Measurements from ENCODE around the gene ST14.

Gene ST14

DNA sequence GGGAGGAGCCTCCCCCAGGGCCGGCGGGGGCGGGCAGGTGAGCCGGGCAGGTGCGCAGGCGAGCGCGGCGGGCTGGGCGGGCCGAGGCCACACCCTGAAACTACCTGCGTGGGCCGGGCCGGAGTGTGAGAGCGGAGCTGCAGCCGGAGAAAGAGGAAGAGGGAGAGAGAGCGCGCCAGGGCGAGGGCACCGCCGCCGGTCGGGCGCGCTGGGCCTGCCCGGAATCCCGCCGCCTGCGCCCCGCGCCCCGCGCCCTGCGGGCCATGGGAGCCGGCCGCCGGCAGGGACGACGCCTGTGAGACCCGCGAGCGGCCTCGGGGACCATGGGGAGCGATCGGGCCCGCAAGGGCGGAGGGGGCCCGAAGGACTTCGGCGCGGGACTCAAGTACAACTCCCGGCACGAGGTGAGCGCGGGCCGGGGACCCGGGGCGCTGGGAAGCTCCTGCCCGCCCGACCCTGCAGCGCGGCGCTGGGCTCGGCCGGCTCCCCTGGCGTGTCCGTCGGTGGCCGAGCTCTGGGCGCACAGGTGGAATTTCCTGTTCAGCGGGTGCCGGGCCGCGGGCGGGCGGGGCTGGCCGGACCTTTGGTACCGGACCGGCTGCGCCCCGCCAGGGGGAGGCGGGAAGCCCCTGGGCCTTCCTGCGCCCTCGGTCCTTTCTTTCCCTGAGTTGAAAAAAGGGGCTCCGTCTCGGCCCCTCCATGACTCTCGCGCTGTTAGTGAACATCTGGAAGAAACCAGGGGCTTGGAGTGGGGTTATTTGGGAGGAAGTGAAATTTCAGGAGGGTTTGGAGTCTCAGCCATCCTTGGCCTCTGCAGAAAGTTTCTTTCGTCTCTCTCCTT, at the start of gene ST14:
Gene ST14 (plus strand): TSS at position 126 of the 841 bp plus-strand sequence. CDS start 198 bp downstream, at position 324.
- TF ChIP-seq, protein P1, sequence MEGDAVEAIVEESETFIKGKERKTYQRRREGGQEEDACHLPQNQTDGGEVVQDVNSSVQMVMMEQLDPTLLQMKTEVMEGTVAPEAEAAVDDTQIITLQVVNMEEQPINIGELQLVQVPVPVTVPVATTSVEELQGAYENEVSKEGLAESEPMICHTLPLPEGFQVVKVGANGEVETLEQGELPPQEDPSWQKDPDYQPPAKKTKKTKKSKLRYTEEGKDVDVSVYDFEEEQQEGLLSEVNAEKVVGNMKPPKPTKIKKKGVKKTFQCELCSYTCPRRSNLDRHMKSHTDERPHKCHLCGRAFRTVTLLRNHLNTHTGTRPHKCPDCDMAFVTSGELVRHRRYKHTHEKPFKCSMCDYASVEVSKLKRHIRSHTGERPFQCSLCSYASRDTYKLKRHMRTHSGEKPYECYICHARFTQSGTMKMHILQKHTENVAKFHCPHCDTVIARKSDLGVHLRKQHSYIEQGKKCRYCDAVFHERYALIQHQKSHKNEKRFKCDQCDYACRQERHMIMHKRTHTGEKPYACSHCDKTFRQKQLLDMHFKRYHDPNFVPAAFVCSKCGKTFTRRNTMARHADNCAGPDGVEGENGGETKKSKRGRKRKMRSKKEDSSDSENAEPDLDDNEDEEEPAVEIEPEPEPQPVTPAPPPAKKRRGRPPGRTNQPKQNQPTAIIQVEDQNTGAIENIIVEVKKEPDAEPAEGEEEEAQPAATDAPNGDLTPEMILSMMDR (IDR thresholded peaks at IDR 0.05; ENCODE audit: low read depth, low read length): no peak
- no peak within 1 kb of the TSS for H3K4me3 ChIP-seq (ENCODE audit: low read depth, low read length)

DNA sequence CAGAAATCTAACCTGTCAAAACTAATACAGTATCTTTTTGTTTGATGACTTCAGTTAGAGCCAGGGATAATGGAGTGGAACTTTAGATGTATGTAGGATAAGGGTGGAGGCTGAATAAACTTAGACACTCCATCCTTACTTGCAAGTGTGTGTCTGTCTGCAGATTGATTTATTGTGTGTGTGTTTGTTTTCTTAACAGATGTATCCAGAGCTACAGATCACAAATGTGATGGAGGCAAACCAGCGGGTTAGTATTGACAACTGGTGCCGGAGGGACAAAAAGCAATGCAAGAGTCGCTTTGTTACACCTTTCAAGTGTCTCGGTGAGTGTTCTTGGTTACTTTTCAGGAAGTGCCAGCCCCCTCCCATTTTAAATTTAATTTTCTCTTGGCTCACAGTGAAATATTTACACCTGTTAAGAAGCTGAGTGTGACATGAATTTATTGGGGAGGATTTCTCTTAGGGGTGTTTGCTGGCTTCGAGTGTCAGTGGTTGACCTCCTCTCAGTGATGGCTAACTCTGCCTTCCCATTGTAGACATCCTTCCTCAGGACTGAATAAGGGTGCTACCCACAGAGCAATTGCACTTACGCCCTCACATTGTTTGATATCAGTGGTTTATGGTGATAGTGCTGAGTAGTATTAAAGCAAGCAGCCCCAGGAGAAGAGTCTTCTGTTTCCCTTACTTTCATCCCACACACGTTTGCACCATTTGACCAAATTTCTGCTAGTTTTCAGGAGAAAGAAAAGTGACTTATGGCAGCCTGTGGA, 49.1 kb upstream of the ST14 start:
- no peak overlapping the region for H3K4me3 ChIP-seq (ENCODE audit: low read depth, low read length)
- TF ChIP-seq, protein P1 (IDR thresholded peaks at IDR 0.05; ENCODE audit: low read depth, low read length): no peak

DNA sequence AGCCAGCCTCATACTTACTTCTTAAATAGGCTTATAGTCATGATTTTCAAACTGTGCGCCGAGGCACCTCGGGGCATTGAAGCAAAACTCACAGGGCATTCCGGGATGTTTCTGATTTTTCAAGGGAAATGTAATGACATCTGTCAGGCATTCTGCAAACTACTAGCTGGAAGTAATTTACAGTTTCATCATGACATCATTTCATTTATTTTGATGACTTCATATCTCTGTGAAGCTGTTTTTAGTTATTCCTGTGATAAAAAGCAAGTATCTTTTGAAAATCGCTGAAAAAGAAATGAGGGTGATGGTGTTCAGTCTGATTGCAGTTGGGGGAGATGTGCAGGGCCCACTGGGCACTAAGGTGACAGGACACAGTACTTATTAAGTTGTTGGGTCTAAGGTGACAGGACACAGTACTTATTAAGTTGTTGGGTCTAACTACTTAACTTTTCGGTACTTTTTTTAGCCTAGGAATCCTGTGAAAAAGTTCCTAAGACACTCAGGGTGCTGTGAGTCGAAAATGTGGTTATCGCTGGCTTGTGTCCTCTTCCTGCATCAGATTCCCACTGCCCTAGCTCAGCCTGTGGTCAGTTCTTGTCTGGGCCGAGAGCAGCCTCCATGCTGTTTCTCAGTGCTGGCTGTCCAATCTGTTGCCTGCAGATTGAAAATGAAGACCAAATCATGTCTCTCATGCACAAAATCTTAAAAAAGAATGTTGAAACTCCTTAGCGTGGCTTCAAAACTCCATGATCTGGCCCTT, 47.3 kb upstream of the ST14 start:
- no peak overlapping the region for H3K4me3 ChIP-seq (ENCODE audit: low read depth, low read length)

DNA sequence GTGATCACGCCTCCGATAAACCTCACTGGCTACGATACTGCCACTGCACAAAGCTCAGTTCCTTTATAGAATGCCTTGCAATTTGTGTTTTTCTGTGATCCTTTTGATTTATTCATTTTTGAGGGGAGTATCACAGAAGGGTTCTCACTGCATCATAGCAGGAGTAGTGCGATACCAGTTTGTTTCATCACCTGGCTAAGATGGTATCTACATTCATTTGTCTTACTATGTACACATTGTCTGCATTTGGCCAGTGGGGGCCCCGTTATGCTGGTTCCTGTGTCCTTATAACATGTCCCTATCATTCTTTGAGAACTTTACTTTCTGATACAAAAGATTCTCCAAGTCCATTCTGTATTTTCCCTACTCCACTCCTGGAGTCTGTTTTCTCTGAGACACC, 45.3 kb upstream of the ST14 start:
- TF ChIP-seq, protein P1 (IDR thresholded peaks at IDR 0.05; ENCODE audit: low read depth, low read length): no peak
- no peak overlapping the region for H3K4me3 ChIP-seq (ENCODE audit: low read depth, low read length)

More for the DNA sequence above, 47.3 kb upstream of the ST14 start:
- TF ChIP-seq, protein P1 (IDR thresholded peaks at IDR 0.05; ENCODE audit: low read depth, low read length): no peak

DNA sequence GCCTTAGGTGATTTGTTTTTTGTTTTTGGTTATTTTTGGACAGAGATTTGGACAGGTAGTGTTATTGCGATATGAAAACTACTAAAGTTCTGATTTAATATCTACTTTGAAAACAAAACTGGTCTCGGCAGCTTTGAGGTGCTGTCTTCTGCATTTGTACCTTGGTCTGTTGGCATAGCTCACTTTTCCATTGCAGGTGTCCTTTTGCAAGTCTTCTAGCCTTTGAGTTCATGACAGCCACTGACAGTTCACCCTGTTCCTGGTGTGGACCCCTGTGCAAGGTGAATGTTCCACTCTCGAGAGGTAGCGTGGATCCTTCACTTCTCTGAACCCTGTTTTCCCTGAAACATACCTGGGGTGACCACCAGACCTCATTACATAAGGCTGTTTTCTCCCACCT, 44.9 kb upstream of the ST14 start:
- TF ChIP-seq, protein P1 (IDR thresholded peaks at IDR 0.05; ENCODE audit: low read depth, low read length): no peak
- H3K4me3 ChIP-seq (ENCODE audit: low read depth, low read length): no peak overlapping the region

DNA sequence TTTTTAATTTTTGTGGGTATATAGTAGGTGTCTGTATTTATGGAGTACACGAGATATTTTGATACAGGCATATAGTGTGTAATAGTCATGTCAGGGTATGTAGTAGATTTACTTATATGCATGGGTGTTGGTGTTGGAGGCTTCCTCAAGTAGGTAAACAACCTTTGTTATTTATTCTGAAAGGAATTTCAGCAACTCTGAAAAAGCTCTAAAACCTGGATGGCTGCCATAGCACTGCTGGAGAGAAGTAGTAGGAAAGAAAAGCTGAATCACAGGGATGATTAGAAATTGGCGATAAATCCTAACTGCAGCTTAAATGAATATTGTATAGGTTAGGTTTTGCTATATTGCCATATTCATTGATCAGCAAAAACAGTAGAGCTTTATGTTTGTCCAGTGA, 44.4 kb upstream of the ST14 start:
- no peak overlapping the region for H3K4me3 ChIP-seq (ENCODE audit: low read depth, low read length)
- TF ChIP-seq, protein P1 (IDR thresholded peaks at IDR 0.05; ENCODE audit: low read depth, low read length): no peak

Measured in WI38 (cell line).